SKM-1 (cell line): ENCODE data around the gene ZIC4.

Source experiments
- DNase-seq: peaks from one replicate; lab custom pipeline; 2025; ENCODE audit not compliant: unreplicated experiment; lab: John Stamatoyannopoulos, UW

The ZIC4 gene

DNA sequence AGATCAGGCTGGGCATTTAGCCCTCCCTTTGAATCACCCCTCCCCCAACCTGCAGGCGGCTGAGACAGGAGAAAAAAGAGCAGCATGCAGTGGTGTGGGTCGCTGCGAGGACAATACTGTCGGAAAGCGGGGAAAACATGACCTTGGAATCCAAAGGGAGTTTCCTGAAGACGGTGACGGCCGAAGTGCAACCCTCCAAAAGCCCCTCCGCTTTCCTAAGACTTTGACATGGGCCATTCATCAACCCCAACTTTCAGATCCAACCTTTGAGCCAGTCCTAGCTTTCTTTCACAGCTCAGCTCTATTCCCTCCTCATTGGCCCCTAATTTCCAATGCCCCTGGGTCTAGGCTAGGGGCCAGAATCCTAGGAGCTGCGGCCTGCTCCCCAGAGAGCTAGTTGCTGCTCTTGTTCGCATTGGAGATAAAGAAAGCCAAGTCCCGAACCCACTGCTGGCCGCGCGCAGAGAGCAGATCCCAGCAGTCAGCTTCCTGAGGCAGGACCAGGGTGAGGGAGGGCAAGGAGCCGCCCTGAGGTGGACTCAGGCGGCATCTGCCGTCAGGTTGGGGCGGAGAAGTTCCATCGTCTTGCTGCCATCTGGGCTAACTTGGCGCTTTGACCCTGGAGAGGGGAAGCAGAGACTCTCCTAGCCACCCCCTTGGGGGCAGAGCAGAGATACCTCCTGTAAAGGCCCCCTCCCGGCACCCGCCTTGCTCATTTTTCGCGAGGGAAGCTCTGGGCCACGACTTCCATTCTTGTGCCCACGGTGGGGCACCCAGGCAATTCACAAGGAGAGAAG lies 914 bp downstream of the ZIC4 start:
- no peak for DNase-seq

DNA sequence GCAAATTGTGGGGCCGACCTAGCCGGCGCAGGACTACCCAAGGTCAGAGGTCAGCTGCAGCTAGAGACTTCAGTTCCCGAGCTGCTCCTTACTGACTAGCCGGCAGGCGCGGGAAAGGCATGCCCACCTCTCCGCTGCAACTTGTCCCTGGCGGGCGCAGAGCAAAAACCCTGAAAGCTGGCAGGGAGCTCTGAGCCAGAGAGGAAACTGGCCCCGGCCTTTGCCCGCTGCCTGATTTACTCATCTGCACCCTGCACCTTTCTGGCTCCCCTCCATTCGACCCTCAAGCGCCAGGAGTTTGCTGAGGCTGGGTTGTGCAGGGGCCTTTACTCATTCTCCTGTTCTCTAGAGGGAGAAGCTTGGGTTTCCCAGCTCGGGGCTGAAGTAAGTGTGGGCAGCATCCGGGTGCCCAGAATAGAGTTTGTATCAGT lies 1.5 kb downstream of the ZIC4 start:
- no peak for DNase-seq

DNA sequence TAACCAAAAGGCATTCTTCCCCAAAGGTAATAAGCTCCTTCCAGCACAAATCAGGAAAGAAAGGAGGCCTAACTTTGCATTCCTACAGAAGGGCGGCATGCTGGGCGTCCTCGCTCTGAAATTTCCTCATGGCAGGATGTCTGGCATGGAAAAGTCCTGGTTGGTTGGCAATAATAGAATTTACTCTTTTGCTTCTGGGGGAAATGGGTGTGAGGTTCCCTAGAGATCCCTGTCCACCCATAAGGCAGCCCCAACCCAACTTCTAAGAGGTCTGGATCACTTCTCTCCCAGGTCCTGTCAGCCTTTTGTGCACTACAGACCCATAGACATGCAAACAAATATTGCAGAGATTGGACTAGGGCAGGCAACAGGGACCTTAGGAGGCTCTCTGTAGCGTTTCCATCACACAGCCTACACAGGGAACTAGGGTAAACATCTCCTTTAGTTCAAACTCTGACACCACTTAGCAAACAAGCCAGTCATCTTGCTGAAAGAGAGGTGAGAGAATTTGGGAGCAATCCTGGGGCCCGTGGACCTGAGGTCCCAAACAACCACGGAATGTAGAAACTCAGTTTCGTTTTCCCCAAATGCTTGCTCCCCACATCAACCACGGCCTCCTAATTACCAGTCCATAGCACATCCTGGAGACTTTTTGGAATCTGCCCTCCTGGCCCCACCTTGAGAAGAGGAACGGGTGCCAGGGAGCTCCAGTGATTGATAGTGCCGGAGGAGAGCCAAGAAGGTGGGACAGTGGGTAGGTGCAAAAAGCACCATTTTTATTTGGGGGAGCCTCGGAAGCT lies 2.1 kb downstream of the ZIC4 start:
- no peak for DNase-seq

DNA sequence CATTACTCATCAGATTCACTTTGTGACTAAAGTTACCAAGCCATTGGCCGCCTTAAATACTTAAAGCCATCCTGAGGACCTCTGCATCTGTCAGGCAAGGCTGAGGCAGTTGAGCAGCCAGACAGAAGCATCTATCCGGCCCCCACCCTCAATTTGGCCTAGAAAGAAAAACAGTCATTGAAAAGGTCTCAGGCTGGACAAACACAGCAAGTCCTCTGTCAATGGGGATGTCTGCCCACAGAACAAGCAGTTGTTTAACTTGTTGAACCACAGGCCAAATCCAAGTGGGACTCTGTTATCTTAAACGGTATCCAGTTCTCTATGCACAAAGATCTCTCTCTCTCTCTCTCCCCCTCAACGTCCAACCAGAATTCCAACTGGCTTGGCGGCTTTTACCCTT lies 2.8 kb downstream of the ZIC4 start:
- no peak for DNase-seq

DNA sequence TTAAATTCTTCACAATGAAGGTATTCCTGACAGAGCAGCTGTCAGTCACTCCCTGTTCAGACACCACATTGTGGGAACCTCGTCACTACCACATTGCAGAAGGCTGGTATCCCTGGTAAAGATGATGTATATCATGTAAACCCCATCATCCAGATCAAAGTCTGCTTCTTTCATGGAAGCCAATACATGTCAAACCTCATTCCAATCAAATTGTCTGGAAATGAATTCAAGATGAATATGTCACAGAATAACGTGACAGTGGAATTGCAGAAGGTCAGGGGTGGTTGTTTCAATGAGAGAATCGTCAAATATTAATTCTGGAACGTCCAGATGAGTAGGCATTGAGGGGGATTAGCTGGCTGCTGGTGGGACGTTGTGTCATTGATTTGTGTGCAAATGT lies 4.2 kb downstream of the ZIC4 start:
- DNase-seq: no peak

DNA sequence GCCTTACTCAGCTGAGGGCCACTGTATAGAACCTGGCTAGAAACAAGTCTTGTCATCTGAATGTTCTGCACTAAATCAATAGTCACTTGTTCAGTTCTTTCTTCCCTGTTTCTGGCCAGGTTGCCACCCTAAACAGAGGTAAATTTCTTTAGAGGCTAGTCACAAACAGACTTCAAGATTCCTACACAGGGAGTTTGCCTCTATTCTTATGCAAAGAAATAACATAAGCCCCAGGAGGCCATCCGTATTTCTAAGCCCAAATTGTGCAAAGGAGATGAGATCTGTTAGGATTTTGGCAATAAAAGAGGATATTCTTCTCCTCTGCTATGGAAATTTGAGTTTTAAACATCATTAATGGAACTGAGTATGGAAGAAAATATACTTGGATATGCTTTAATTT lies 4.9 kb downstream of the ZIC4 start:
- no peak for DNase-seq

DNA sequence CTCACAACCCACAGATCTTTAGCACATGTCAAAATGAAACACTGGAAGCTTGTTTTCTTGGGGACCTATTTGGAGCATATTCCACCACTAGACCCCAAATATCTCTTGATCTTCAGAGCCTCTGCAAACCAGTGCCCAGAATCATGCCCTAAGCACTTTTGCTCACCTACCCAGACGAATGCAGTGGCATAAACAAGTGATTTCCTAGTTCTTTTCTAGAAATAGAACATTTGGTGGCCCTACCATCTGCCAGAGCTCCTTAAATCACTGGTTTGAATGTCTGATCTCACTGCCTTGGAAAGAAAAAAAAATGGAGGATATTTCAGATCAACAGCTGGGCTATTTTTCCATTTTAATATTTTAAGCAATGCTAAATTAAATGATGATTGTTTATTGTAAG lies 5.3 kb downstream of the ZIC4 start:
- DNase-seq: no peak

DNA sequence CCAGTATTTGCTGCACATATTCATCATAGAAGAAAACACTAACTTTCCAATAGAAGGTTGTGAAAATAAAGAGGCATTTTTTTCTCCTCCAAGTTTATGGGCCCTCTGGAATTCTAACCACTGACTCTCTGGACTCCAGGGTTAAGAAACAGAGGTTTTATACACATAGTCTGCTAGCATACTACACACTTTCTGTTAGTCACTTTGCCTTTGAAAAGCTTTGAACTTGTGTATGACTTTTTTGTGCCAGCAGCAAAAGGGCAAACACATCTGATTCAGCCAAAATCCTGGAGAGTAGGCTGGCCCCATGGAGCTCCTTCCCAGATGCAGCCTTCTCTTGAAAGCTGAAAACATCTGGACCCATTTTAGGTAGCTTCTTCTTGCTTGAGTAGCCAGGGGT lies 6.2 kb downstream of the ZIC4 start:
- DNase-seq: no peak

DNA sequence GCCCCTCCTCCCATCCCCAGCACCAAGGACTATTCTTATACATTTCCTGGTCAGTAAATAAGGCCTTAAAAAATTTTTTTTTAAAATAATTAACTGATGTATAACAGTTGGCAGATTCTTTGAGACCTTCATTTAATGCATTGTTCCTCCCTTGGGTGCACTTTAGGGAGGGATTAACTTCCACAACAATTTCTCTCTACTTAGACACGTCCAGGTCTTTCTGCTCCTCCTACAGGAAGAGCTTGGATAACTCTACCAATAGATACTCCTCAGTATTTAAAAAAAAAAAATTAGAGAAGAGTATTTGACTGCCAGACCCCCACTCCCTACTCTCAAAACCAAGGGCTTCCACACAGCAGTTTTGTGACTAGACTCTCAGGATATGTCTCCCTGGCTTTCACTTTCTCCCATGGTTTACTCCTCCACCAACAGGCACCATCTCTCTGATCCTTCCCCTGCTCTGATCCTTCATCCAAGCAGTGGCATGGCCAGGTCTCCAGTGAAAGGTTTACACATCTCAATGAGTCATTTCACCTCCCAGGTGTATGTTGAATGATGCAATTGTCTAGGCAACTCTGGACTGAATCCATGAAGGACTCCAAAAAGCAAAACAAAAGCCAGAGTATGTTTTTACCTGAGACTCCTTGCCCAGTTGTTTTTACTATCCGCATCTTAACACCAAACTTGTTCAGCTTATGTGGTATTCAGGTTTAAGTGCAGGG lies 7.4 kb downstream of the ZIC4 start:
- no peak for DNase-seq

DNA sequence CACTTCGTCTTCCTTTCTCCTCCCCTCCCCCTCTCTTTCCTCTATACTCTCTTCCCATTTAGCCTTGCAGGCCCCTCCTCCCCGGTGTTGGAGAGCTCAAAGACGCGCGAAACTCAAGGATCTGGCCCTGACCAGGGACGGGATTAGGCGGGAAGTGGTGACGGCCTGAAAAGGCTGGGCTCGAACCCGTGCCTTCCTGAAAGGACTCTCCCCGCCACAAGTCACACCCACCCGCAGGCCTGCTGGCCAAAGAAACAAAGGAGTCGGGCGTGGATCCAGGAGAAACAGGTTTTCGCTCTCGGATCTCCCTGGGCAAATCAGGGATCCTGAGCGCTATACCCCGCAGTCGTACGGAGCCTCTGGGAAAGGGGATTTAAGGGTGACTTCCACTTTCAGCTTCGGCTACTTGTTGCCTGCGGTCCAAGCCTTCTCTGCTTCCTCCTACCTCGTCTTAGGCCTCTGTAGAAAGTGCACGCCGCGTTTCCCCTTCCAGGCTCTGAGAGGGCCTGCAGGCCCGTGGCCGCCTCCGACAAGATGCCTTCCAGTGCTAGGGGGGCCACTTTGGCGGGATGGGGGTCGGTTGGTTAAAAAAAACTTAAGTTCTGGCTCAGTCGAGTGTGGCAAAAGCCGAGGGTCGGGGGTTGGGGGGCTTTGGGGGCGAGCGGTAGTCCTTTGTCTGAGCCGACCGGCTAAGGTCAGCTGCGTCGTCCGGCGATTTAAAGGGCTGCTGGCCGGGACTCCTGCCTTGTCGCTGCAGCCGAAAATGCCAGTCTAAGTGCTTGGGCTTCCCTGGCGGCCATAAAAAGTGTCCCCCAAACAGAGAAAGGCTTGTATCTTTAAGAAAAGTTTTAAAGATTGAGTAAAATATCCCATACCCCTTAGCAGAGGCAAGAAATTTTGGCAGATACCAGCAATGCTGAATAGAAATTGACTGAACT lies 8.2 kb downstream of the ZIC4 start:
- DNase-seq: no peak

DNA sequence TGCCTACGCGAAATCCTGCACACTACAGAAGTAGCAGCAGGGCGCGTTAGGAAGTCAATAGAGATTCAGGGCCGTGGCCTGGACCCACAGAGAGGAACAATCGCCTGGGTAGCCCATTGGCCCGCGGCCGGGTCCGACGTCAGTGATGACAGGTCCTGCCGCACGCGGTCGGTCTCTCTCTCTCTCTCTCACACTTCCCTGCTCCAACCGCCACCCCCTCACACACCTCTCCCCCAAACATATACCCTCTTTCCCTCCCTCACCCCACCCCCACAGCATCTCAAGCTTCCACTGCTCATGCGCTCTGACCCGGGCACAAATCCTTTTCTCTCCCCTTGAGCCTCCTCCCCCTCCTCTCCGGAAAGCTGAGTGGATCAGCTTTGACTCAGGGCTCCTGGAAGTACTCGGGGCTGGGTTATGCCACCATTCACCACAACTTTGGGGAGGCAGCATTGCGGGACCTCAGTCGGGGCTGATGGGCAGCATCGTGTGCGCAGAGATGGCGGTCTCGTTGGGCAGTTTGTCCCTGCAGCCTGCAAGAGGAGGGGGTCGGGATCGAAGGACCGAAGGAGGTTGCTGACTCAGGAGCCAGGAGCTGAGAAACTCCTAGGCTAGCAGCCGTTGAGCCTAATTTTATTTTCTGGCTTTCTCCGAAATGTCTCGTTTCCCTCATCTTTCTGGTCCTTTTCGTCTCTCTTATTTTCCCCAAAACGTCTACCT lies 9.0 kb downstream of the ZIC4 start:
- no peak for DNase-seq

DNA sequence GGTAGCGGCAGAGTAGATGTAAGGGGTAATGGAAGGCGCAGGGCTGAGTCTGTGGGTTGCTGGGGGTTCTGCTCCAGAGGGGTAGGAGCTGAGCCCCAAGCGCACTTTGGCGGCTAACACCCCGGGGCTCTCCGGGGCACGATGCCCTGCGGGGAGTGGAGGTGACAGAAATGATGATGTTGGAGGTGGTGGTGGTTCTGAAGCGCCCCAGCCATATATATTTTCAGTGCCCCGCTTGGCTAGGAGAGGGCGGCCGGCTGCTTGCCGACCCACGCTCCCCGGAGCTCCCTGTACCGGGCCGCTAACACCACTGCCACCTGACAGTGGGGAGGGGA lies 9.7 kb downstream of the ZIC4 start:
- no peak for DNase-seq

DNA sequence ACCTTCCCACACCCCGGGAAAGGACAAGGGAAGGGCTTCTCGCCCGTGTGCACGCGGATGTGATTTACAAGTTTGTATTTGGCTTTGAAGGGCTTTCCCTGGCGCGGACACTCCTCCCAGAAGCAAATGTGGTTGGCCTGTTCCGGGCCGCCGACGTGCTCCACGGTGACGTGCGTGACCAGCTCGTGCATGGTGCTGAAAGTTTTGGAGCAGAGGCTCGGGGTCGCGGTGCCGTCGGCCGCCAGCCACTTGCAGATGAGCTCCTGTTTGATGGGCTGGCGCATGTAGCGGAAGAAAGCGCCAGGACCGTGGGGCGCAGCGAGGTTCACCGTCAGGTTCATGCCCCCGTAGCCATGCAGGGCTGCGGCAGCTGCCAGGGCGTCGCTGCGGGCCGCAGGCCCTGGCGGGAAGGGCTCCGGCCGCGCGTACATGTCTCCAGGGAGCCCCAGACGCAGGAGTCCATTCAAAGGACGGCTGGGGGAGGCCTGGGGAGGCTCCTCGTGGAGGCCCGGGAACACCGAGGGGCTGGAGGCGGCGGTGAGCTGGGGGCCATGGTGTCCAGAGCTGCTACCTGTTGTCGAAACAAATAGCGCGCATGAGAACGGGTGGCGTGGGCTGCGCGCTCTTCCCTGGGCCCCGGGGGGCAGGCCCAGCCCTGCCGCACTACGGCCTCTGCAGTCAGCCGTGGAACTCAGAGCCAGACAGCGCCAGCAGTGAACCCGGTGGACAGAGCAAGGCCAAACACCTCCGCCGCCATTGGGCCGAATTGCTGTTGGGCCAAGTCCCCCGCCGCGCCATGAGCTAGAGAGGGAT lies 10.2 kb downstream of the ZIC4 start:
- no peak for DNase-seq

DNA sequence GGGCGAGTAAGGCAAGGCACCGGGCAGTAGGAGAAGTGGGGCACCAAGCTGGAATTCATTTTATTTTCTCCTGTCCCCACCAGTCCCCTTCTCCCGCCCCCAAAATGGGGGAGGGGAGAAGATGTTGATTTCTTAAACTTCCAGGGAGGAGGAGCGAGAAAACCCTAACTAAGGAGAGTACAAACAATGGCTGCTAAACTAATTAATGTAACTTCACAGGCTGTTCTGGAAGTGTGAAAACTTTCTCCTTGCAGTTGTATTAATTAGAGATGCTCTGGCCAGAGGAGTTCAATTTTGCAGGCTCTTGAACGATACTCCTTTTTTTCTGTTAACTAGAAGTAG lies 11.5 kb downstream of the ZIC4 start:
- no peak for DNase-seq

DNA sequence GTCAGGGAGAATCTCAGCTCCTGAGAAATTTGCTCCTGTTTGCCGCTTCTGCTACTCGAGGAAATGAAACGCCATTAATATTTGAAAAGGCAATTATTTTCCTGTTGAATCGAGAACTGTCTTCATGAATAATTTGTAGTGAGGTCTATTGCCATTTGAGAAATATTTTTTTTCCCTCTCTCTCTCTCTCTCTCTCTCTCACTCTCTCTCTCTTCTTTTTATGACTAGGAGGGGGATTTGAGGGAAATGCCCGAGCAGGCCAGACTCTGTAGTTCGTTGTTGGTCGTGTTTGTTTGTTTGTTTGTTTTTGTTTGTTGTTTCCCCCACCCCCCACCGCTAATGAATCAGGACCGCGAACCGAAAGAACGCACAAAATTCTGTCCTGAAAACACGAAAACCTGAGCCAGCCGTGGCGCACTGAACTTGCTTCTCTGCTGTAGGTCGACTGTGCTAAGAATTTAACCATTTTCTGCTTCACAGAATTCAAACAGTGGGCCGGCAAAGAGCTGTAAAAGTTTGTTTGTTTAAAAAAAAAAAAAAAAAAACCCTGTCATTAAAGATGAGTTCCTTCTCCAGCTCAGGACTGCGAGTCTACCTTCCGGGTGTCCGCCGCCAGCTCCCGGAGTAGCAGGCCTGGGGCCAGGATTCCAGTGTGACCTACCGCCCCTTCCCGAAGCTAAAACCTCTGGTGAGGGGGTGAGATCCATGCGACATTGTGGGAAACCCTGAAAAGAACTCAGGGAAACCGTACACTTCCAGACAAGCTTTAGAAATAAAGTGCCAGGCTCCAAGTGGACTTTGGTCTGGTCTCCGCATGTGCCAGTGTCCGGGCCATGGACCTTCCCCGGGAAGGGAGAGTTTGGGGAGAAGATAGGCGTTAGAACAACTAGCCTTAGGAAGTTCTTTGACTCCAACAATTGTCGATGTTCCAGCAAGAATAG lies 12.1 kb downstream of the ZIC4 start:
- no peak for DNase-seq

DNA sequence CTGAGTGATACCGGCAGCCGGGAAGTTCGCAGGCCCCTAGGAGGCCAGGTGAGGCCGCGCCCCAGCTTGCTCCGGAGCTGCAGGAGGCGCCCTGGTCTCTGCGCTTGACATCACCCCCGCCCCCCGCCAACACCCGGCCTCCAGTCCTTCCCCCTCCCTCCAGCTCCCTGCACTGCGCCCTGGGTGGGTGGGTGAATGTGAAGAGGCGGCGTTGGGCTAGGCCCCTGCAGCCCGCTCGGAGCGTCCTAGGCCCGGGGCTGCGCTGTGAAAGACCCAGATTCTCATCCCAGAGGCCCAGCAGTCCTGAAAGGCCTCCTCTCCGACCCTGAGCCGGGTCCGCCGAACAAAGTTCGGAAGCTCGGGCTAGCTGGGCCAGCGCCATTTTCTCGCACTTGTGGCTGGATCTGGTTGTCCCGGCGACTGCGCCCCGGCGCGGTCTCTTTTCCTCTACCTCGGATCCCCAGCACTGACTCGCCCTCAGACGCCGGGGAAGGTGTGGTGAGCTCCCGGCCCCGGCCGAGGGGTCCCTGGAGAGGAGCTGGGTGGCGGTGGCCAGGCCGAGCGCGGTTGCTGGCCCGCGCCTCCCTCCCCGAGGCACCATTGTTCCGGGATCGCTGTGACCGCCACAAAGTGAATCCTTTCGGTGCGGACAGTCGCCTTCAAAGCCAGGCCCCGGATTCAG lies 12.9 kb downstream of the ZIC4 start:
- DNase-seq: no peak

DNA sequence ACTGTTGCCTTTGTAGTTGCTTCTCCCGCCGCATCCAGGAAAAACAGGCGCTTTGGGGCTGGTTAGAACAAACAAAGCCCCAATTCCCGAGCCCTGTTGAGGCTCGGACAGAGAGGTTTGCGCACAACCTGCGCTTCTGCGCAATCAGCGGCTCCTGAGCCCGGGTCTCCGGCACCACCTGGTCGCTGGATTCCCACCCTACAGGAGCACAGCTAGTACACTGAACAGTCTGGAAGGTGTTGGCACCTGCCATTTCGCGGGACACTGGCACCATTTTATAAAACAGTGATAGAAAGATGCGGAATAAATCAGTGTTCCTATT lies 13.8 kb downstream of the ZIC4 start:
- no peak for DNase-seq
